ENCODE results near the gene PLOD1.

- TF ChIP-seq CTCF (IDR thresholded peaks at IDR 0.05; ENCODE audit: insufficient read depth, low read length, poor library complexity, severe bottlenecking) (no peak), EZH2phosphoT487 (conservative IDR thresholded peaks at IDR 0.05; ENCODE audit: low read length) (no peak)
Observed at GRCh38 chr1:11948822-11949458, 14.4 kb downstream of the PLOD1 start.
